GM12892 (cell line): ENCODE results near the gene SFSWAP.

Experiments
- POLR2A ChIP-seq: IDR thresholded peaks from 2 replicates; pipeline ENCODE4 v1.6.1; 2011; ENCODE audit warnings: low read depth, low read length, control low read depth
- TAF1 ChIP-seq: IDR thresholded peaks from 2 replicates; pipeline ENCODE4 v1.6.1; 2011; ENCODE audit warnings: low read depth, mild to moderate bottlenecking, control low read depth, low read length, borderline replicate concordance

- no peak for TF ChIP-seq POLR2A
- TF ChIP-seq TAF1 = no peak
These were observed 75.0 kb downstream of the SFSWAP start for GRCh38 chr12:131785763-131786330.
